Fibroblast of lung (primary cell): Measurements from ENCODE around the gene PPP2R3B. TPM values are rescaled to one million over a fixed set of nuclear protein-coding genes. Genes with fewer than 3 reads are reported as not detected.

Experiments used
- DNase-seq, 2 donors: peaks; one replicate each; pipeline versions ENCODE4 v3.0.0 to v3.0.0-alpha.2; 2010; ENCODE audit warnings: low read depth in 2 of 2
- H2AFZ ChIP-seq: 2 replicates; pipeline ENCODE4 v1.5.1; 2012; ENCODE audit warnings: low read length, control low read depth, inconsistent platforms
- H3K27ac ChIP-seq: 2 replicates; pipeline ENCODE4 v1.5.1; 2011; ENCODE audit warnings: low read length, control low read depth; ENCODE audit not compliant: insufficient read depth
- H3K27me3 ChIP-seq: 2 replicates; pipeline ENCODE4 v1.5.1; 2011; ENCODE audit warnings: mild to moderate bottlenecking, low read length; ENCODE audit not compliant: control insufficient read depth, insufficient read depth
- H3K36me3 ChIP-seq: 2 replicates; pipeline ENCODE4 v1.5.1; 2011; ENCODE audit warnings: low read length; ENCODE audit not compliant: control insufficient read depth, insufficient read depth
- H3K4me1 ChIP-seq: 2 replicates; pipeline ENCODE4 v1.5.1; 2011; ENCODE audit warnings: low read length; ENCODE audit not compliant: control insufficient read depth, insufficient read depth; ENCODE audit errors: extremely low read depth
- H3K4me2 ChIP-seq: 2 replicates; pipeline ENCODE4 v1.5.1; 2011; ENCODE audit warnings: low read length, control low read depth; ENCODE audit not compliant: insufficient read depth; ENCODE audit errors: extremely low read depth
- H3K4me3 ChIP-seq, 4 experiments: fragments of 200-600 bp in 1 of 4; sonication (generic) in 1 of 4; replicated peaks in 1 of 4; 2 replicates each; pipeline ENCODE4 v1.5.1; 2011 to 2016; ENCODE audit warnings: low read length in 4 of 4, low read depth in 3 of 4, mild to moderate bottlenecking in 3 of 4, control low read depth in 2 of 4, inconsistent platforms in 1 of 4, mixed read lengths in 1 of 4; ENCODE audit not compliant: insufficient read depth in 1 of 4; ENCODE audit errors: control extremely low read depth in 1 of 4
- H3K79me2 ChIP-seq: 2 replicates; pipeline ENCODE4 v1.5.1; 2012; ENCODE audit warnings: mild to moderate bottlenecking, low read length, inconsistent platforms; ENCODE audit not compliant: control insufficient read depth, insufficient read depth
- H3K9ac ChIP-seq: 2 replicates; pipeline ENCODE4 v1.5.1; 2011; ENCODE audit warnings: mild to moderate bottlenecking, low read length, control low read depth; ENCODE audit not compliant: insufficient read depth
- H3K9me3 ChIP-seq: 2 replicates; pipeline ENCODE4 v1.5.1; 2012; ENCODE audit warnings: low read depth, low read length; ENCODE audit not compliant: control insufficient read depth, insufficient read depth
- H4K20me1 ChIP-seq: 2 replicates; pipeline ENCODE4 v1.5.1; 2011; ENCODE audit warnings: low read length; ENCODE audit not compliant: control insufficient read depth, insufficient read depth; ENCODE audit errors: extremely low read depth
- CTCF ChIP-seq, 2 donors: IDR thresholded peaks in 1 of 2; conservative IDR thresholded peaks in 1 of 2; 1 replicate in 1 of 2; 2 replicates in 1 of 2; pipeline ENCODE4 v1.5.1; 2011 to 2012; ENCODE audit warnings: low read length in 2 of 2, control low read depth in 1 of 2, inconsistent platforms in 1 of 2, low read depth in 1 of 2, mild to moderate bottlenecking in 1 of 2
- EZH2 ChIP-seq: IDR thresholded peaks from 2 replicates; pipeline ENCODE4 v1.5.1; 2012; ENCODE audit warnings: low read length, control low read depth, mild to moderate bottlenecking; ENCODE audit errors: missing control alignments
- polyA plus RNA-seq, 2 donors: library from polyadenylated mRNA; depleted of rRNA in 1 of 2; stranded (reverse) in 1 of 2; unstranded in 1 of 2; fragments of >200 nt; gene quantifications; 2 replicates each; pipeline ENCODE4 v1.2.1, GENCODE V29; 2011 to 2012; ENCODE audit warnings: missing spikeins in 1 of 2
- total RNA-seq: library from RNA; depleted of rRNA; stranded (reverse); fragments of >200 nt; gene quantifications from 2 replicates; pipeline ENCODE4 v1.2.1, GENCODE V29; 2014

The PPP2R3B gene
- total and polyA plus RNA-seq, 2 donors (not counting 1 experiment from before 2014, with no cell fraction given), result 3.2 to 14.7 TPM

DNA sequence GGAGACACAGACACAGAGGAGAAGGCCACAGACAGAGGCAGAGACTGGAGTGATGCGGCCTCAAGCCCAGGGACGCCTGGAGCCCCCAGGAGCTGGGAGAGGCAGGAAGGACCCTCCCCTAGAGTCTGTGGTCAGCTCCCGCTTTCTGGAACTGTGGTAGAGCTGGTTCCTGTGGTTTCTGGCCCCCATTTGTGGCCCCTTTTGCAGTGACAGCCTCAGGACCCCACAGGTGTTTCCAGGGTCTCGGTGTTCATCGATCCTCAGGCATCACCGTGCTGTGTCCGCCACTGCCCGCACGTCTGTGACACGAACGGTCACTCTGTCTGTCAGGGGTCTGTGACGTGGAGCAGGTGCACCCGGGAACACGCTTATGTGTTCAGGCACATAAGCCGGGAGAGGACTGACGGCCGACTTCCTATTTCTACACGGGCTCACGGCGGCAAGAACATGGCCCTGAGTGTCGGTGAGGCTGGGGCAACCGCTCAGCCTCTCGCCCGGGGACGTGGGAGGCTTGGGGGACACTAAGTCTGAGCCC is 76.0 kb downstream of the PPP2R3B start:
- TF ChIP-seq CTCF (conservative IDR thresholded peaks at IDR 0.05 in 1 of 2, IDR thresholded peaks at IDR 0.05 in 1 of 2; ENCODE audit: low read depth in 1 of 2, low read length in 2 of 2), result no peak
- no peak for TF ChIP-seq EZH2
- no peak overlapping the region for H2AFZ ChIP-seq
- H3K9ac ChIP-seq, result no peak overlapping the region
- no peaks in the 10 kb centered on the region for H4K20me1 ChIP-seq
- H3K27ac ChIP-seq, result no peak overlapping the region
- no peaks in the 10 kb centered on the region for H3K79me2 ChIP-seq
- DNase-seq, result no peak
- no peak overlapping the region for H3K4me3 ChIP-seq
- H3K9me3 ChIP-seq, result no peaks in the 10 kb centered on the region
- H3K27me3 ChIP-seq, result no peaks in the 10 kb centered on the region
- no peaks in the 10 kb centered on the region for H3K4me1 ChIP-seq
- peaks cover 33% of the 10 kb centered on the region for H3K36me3 ChIP-seq
- no peak overlapping the region for H3K4me2 ChIP-seq

DNA sequence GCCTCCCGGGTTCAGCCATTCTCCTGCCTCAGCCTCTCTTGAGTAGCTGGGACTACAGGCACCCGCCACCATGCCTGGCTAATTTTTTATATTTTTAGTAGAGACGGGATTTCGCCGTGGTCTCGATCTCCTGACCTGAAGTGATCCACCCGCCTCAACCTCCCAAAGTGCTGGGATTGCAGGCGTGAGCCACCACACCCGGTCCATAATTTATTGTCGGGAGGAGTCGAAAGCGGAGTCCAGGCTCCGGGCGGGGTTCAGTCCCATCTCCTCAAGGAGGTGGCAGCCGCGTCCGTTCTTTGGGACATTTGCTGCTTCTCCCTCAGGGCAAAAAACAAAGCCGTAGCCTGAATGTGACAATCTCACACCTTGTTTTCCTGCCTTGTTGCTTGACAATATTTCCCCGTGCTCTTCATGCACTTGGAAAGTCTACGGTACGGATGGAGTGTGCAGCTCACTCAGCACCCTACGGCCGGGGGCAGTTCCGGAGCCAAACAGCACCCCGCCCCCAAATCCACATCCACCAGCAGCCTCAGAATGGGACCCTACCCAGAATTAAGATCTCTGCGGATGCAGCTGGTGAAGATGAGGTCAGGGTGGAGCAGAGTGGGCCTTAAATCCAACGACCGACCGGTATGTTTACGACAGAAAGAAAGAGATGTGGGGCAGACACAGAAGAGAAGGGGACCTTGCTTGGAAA is 77.7 kb downstream of the PPP2R3B start:
- peaks cover 29% of the 10 kb centered on the region for H3K36me3 ChIP-seq
- DNase-seq, result no peak
- H3K27ac ChIP-seq, result no peak overlapping the region

More for the DNA sequence above, 77.7 kb downstream of the PPP2R3B start:
- no peak overlapping the region for H3K4me3 ChIP-seq
- TF ChIP-seq CTCF (conservative IDR thresholded peaks at IDR 0.05 in 1 of 2, IDR thresholded peaks at IDR 0.05 in 1 of 2; ENCODE audit: low read depth in 1 of 2, low read length in 2 of 2), result no peak
- no peak for TF ChIP-seq EZH2
- no peaks in the 10 kb centered on the region for H3K79me2 ChIP-seq
- H4K20me1 ChIP-seq, result no peaks in the 10 kb centered on the region
- no peak overlapping the region for H3K4me2 ChIP-seq
- H3K4me1 ChIP-seq, result no peaks in the 10 kb centered on the region
- no peak overlapping the region for H3K9ac ChIP-seq
- no peaks in the 10 kb centered on the region for H3K9me3 ChIP-seq
- H3K27me3 ChIP-seq, result no peaks in the 10 kb centered on the region
- no peak overlapping the region for H2AFZ ChIP-seq
